Measurements from ENCODE around the gene ATG4B.
"Not testable (repeated sequence)": the region's sequence is repeated elsewhere in the genome, so short reads cannot be mapped to it uniquely, and the experiment has no call there.

Gene ATG4B

DNA sequence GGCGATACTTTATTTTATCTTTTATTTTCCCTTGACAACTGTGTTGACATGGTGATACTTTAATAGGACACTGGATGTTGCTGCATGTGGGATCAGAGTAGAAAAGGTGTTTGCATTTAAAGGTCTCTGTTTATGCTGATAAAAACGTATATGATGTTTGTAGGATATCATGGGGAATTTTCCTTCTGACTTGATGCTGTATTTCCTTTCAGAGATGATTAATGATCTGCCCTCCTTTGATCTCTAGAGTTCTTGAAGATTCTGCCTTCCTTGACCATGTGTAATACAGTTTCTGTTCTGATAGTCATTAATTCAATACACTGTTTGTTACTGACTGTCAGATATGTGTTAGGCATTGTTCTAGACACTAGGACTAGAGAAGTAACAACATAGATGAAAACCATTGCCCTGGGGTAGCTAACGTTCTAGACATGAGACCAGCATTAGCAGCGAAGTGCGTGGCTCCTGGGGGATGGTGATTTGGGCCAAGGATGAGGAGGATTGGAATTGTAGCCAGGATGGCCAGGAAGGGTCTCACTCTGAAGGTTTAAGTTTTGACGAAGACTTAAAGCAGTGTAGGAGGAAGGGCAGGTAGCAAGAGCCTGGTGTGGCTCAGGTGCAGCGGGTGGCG lies 2.8 kb downstream of the ATG4B start:
- DNase-seq = no peak

DNA sequence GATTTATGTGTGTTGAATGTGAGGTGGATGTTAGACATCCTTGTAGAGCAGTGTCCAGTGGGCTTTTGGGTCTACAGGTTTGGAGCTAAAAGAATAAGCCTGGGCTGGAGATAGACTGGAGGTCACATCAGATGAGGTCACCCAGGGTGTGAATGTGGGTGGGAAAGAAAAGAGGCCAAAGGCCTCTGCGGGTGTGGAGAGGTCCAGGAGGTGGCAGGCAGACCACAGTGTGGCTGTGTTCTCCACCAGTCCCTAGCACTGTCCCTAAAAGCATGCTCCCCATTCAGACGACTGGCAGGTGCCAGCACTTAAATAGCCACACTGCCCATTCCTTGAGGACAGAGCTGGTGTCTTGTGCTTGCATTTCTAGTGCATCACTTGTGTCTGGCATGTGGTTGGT lies 4.1 kb downstream of the ATG4B start:
- no peak for DNase-seq

DNA sequence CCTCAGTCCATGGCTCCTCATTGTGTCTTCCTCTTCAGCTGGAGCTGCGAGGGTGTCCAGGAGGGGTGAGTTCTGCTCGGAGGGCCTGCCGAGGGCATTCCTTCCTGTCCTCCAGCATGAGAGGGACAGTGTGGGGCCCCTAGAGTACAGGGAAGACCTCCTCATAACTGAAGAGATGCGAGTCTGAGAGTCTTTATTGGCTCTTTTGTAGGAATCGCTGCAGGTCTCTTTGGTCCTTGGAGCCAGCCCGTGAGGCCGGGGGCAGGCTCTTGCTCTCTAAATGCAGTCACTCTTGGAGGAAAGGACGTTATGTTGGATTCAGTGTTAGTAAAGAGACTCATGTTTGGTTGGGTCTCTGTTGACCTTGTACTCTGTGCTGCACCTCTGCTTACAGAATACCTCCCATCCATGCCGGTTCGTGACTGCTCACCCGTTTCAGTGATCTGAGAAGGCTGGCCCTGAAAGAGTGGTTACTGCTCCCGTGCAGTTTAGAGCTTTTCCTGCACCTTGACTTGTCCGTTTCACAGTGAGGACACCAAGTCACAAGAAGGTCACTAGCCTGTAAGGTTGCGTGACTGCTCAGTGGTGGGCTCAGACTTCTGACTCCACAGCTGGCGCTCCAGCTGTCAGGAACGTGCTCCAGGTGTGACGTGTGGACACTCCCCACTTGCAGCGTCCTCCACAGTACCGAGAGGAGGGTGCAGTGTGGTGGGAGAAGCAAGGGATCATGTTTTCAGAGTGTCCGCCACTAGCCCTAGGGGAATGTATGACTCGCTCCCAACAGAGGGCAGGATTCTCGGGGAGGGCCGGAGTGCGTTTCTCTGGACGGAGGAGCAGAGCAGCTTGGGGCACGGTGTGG lies 7.8 kb downstream of the ATG4B start:
- no peak for DNase-seq

DNA sequence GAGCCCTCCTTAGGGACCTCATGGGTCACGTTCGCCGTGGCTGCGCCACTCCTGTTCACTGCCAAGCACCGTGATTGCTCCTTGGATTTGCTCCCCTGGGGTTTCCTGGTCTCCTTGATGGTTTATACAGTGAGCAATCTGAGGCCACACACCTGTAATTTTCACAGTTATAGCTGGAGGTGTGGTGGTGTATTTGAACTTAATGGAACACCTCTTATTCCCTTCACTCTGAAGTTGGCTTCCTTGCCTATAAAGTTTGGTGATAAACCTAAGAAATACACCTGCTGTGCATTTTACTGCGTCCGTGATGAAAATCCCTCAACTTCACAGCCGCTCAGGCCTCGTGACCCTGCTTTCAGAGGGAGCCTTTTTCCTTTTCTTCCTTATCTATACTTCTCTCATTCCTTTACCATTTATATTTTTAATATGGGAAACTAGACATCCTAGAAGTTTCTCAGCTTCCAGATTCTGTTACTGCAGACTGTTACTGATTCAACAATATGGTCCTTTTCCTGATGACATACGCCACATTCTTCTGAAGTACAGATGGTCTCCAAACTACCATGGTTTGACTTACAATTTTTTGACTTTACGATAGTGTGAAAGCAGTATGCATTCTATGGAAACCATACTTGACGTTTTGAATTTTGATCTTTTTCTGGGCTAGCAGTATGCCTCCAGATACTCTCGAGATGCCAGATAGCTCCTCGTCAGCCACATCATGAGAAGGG lies 8.6 kb downstream of the ATG4B start:
- DNase-seq = no peak

DNA sequence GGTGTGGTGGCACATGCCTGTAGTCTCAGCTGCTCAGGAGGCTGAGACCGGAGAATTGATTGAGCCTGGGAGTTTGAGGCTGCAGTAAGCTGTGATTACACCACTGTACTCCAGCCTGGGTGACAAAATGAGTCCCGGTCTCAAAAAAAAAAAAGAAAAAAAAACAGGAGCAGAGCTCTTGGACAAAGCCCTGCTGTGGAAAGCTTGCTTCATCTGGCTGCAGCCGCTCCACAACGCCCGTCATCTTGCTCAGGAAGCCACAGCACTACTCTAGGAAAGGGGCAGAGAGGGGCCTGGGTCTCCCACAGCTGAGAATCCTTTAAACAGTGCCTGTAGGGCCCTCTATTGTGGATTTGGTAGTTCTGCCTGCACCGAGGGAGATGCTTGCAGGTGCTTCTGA lies 11.0 kb downstream of the ATG4B start:
- DNase-seq = no peak

DNA sequence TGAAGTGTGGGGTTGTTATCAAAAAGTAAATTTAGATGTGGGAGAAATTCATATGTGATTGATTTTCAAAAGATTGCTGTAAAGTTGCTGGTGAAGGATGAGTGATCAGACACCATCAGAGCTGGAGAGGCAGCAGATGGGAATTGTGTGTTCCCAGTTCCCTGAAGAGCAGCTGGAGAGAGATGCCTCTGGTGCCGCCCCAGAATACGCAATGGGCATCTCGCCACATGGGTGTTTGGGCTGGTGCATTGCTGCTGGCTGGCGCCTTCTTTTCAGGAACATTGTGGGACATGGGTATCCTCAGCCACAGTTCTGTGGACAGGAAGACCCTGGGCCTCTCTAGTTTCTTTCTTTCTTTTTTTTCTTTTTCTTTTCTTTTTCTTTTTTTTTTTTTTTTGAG lies 11.9 kb downstream of the ATG4B start:
- peak; percentile 28 for DNase-seq

DNA sequence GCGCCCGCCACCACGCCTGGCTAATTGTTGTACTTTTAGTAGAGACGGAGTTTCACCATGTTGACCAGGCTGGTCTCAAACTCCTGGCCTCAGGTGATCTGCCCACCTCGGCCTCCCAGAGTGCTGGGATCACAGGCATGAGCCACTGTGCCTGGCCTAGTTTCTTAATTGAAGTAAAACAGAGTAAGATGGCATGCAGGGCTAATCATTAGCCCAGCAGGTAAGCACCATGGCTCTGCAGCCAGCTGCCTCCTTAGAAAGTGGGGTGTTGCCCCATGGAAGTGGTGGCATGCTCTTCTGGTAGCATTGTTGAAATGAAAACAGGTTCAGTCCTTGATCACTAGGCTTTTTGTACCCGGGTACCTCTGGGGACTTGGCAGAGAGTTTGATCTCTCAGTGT lies 12.4 kb downstream of the ATG4B start:
- DNase-seq = no peak

DNA sequence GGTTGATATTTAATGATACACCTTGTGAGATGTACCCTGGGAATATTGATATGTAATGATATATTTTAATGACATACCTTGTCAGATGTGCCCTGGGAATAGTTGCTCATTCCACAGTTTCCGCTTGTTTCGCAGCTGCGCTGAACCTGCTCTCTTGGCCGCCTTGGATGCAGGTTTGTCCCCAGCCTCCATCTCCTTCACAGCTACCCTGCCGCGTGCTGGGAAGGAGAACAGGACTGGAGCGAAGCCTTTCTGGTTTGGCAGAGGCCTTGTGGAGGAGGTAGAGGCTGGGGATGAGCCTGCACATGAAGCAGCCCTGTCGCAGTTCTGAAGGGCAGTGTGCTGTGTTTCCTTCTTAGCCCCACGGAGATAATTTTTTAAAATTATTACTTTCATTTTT lies 14.6 kb downstream of the ATG4B start:
- DNase-seq = no peak

DNA sequence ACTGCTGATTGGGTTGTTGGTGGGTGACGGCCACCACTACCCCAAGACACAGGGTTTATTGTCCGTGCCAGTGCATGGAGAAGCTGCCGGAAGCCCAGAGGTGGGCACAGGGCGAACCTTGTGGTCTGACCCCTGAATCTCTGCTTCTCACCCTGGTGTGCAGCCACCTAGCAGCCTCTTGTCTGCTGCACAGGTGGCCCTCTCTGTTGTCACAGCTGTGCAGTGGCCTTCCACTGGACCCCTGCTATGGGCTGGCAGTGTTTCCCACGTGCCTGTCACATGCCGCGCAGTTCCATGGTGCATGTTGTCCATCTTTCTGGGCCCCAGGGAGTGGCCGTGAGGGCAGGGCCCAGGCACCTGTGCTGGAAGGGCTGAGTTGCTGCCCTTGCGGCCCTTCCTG lies 15.2 kb downstream of the ATG4B start:
- no peak for DNase-seq

DNA sequence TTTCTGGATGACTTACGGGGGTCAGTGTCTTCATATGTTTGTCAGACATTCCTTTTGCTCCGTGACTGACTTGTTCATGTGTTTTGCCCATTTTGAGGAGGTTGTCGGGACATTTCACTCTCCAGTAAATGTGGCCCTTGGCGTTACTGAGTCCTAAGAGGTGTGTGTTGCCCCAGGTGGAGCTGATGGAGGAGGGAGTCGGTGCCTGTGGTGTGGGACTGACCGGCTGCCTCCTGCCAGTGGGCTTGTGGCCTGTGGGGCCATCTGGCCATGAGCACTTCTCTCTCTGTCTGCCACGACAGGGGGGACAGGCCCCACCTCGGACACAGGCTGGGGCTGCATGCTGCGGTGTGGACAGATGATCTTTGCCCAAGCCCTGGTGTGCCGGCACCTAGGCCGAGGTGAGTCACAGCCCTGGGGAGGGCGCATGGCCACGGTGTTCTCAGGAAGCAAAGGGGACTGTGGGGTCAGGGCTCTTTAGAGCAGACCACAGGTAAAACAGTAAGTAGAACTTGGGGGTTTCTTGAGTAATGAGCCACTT lies 15.8 kb downstream of the ATG4B start:
- DNase-seq = no peak

DNA sequence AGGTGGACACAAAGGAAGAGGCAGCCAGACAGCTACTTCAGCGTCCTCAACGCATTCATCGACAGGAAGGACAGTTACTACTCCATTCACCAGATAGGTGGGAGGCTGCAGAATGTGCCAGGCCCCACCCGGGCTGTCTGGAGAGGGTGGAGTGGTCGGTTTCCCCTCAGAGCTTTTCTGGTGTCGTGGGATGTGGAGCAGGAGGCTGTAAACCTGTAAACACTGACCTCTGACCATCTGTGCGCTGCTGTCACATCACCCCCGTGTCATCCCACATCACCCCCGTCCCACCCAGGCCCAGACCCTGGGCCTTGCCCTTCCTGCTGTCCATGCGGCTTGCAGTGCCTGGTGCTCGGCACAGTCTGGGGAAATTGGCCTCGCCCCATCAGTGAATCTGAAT lies 17.1 kb downstream of the ATG4B start:
- DNase-seq = no peak

DNA sequence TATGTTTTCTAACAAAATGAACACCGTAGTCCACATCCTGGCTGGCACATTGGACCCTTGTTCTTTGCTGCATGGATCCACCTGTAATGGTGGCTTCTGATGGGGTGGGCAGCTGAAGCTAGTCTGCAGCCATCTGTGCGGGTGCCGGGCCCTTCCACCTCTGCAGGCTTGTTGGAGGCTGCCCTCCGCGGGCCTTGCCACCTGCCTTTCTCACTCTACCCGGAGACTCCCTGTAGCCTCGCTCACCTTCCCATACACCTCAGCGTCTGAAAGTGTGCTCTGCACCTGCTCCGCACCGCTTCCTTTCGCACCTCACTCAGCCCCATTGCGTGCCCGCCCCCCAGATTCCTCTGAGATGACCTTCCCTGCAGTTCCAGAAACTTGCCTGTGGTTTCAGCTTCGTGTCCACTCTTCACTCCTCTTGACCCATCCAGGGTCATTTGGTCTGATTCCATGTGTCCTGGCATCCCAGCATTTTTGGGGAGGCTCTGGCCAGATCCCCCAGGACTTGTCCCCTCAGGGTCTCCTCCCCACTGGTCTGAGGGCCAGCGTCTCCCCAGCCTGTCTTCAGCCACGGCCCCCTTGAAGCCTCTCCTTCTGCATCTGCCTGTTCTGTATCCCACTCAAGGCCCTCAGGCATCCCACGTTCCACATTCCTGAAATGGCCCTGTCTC lies 18.2 kb downstream of the ATG4B start:
- DNase-seq = no peak

DNA sequence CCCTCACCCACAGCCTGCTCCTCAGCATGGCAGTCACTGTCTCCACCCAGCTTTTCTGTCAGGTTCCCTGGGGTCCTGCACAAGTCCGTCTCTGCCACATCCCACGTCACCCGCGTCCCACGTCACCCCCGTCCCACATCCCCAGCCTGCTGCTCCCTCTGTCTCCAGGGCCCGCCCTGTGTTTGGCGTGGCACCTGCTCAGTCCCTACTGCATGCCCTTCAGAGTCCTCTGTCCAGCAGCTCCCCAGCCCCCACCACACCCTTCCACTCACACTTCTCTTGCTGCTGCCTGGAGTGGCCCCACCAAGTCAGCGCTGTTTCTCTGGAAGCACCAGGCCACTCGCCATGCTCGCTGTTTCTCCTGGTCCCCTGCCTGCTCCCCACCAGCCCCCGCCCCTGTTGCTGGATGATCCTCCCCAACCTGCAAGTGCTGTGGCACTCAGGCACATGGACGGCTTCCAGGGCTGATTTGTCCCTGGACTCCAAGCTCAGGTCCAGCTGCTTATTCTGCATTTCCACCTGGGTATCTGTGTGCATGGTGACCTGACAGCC lies 18.8 kb downstream of the ATG4B start:
- DNase-seq = no peak

DNA sequence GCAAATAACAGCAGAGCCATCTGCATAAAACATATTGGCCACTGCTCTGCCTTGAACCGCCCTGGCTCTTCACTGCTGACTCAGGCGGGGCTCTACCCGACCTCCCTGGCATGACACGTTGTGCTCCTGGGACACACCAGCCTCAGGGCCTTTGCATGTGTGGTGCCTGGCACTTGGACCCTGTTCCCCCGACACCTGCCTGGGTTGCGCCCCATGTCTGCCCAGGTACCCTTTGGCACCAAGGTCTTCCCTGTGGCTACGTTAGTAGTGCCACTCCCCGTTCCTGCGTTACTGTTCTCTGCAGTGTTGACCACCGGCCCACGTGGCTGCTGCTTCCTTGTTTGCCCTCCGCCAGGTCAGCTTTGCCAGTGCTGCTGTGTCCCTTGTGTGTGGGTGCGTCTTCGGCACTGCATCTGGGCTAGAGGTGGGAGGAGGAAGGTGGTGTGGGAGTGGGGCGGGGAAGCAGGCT lies 20.3 kb downstream of the ATG4B start:
- no peak for DNase-seq

DNA sequence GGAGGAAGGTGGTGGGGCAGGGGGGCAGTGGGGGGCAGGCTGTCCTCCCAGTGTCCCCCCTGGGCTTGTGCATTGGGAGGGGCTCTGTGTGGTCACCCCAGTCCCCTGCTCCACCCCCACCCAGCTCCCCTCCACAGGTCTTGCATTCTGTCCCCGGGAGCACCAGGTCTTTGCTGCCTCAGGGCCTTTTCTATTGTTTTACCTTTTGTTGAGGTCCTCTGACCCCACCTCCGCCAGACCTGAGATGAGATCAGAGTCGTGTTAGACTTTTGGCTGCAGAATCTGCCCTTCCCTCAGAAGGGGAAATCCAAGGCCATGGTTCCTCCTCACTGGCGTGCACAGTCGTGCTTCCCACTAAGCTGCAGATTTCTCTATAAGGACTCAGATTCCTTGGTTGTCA lies 20.8 kb downstream of the ATG4B start:
- no peak for DNase-seq

DNA sequence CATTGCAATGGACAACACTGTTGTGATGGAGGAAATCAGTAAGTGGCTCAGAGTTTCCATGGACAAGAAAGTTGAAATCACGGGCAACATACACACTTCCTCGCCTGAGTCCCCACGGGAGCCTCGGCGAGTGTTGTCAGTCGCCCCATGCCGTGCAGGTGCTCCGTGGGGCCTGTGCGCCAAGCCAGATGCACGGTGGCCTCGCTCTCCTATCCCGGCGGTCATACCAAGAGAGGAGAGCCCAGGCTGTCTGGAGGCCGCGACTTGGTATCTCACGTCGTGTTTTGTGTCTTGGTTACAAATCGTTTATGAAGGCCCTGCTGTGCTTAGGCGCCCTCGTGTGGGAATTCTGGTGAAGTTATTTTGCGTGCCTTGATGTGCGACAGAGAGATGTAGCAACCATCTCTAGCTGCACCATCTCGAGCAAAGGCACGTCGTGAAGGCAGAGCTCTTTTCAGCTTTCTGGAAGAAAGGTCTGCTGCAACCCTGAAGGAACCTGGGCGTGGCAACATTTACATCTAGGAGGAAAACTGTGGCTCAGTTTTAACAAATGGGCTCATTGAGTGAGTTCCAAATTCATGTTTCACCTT lies 21.8 kb downstream of the ATG4B start:
- no peak for DNase-seq

DNA sequence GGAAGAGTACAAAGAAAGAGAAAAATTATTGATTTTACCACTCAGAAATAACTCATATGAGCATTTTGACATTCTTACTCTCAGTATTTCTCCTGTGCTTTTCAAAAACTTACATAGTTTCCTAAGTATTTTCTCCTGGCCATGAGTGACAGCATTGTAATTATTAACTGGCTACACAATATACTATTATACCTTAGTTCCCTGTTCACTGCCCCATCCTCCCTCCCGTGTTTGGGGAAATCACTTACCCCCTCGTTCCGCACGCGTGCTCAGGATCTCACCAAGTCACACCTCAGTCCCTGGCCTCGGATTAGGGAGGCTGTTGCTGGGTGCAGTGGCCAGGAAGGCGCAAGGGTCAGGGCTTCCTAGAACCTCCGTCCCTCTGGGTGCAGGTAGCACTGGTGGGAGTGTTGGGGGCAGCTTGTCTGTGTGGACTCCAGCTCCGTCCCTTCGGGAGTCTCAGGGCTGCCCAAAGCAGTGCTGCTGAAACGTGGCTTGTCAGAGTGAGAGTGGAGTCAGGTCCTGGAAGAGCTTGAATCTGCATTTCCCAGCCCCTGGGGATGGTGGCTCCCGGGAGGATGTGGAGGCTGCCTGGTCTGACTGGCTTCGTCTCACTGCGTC lies 23.2 kb downstream of the ATG4B start:
- no peak for DNase-seq

DNA sequence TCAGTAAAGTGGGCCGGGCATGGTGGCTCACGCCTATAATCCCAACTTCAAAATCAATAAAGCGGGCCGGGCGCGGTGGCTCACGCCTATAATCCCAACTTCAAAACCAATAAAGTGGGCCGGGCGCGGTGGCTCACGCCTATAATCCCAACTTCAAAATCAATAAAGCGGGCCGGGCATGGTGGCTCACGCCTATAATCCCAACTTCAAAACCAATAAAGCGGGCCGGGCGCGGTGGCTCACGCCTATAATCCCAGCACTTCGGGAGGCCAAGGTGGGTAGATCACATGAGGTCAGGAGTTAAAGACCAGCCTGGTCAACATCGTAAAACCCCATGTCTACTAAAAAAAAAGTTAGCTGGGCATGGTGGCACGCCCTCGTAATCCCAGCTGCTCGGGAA lies 25.2 kb downstream of the ATG4B start:
- not testable (repeated sequence) for DNase-seq

DNA sequence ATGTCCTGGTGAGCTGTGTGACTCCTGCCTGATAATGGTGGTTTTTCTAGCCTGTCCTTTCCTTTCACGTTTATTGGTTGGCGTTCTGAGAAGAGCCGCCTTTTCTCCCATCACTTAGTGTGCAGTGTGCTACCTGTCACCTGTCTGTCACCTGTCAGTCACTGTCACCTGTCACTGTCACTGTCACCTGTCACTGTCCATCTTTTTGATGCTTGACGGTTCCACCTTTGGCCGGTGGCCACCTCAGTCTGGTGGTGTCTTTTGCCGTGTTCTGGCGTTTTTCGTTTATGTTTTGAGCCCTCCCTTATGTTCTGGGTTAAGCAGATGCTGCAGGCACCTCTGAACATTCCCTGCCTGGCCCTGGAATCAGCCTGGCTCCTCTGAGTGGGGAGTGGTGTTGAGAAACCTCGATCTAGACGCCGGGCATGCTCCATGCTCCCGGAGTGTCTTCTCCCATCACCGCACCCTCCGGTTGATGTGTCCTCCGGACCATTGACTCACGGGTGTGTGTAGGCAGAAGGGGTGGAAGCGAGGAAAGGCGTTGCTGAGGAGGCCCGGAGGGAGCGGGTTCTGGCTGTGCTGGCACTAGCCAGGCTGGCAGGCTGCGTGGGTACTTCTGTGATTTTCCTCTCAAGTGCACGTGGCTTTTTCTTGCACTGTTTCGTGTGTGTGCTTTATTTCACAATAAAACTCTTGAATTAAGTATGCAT lies 28.4 kb downstream of the ATG4B start:
- DNase-seq = no peak

DNA sequence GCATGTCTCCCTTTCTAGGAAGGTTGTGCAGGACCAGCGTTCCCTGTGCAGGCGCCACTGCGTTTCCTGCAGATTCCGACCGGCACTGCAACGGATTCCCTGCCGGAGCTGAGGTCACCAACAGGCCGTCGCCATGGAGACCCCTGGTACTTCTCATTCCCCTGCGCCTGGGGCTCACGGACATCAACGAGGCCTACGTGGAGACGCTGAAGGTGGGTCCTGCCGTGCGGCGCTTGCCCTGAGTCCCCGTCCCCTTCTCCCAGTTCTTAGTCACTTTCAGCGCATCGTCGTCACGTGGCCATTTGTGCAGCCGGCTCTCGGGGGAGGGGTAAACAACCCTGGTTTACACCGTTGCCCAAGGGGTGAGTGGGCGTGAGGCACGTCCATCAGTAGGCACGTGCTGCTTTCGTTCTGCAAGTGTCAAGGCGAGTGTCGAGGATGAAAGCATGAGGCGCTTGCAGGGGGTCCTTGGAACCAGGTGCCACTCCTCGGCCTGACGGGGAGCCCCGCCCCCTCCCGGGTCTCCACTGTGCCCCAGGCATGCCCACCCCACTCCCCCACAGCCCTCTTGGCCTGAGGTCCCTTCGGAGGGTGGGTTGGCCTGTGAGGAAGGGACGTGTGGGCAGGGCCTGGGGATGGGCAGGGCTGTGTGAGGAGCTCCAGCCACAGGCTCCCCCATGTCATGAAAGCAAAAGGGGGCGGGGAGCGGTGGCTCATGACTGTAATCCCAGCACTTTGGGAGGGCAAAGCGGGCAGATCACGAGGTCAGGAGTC lies 29.3 kb downstream of the ATG4B start:
- no peak for DNase-seq

Measured in DMS 273 treated with DMSO at 0.1 percent for 48 hours (cell line).